Adrenal gland (tissue), 5 donors: Measurements from ENCODE around the gene DNAH3.

Experiments
- CTCF ChIP-seq, 6 experiments: fragments of 450-650 bp in 4 of 6; fragments of 200-600 bp in 2 of 6; sonication (generic) in 1 of 6; IDR thresholded peaks; 1 replicate in 5 of 6; 2 replicates in 1 of 6; pipeline versions ENCODE4 v1.5.1 to v1.8.0; 2016 to 2021; ENCODE audit warnings: antibody characterized with exemption in 6 of 6, mild to moderate bottlenecking in 2 of 6, moderate library complexity in 1 of 6
- POLR2A ChIP-seq, 2 donors: fragments of 450-650 bp; IDR thresholded peaks; one replicate each; pipeline ENCODE4 v1.6.1; 2017; ENCODE audit warnings: antibody characterized with exemption in 2 of 2, mild to moderate bottlenecking in 2 of 2, moderate library complexity in 1 of 2
- donor health status: DM: no; HTN: no; CAD: no.

- TF ChIP-seq CTCF (IDR thresholded peaks at IDR 0.05) = no peak
- TF ChIP-seq POLR2A (IDR thresholded peaks at IDR 0.05) = no peak
Measured at GRCh38 chr16:20916289-20916688, 234.4 kb downstream of the DNAH3 start.
